ENCODE results near the gene CAMK1D. TPM values are rescaled to one million over a fixed set of nuclear protein-coding genes. Genes with fewer than 3 reads are reported as not detected.

Gene CAMK1D
- total and polyA plus RNA-seq, 9 donors: 1.8 to 11.7 (median 5.5) TPM

DNA sequence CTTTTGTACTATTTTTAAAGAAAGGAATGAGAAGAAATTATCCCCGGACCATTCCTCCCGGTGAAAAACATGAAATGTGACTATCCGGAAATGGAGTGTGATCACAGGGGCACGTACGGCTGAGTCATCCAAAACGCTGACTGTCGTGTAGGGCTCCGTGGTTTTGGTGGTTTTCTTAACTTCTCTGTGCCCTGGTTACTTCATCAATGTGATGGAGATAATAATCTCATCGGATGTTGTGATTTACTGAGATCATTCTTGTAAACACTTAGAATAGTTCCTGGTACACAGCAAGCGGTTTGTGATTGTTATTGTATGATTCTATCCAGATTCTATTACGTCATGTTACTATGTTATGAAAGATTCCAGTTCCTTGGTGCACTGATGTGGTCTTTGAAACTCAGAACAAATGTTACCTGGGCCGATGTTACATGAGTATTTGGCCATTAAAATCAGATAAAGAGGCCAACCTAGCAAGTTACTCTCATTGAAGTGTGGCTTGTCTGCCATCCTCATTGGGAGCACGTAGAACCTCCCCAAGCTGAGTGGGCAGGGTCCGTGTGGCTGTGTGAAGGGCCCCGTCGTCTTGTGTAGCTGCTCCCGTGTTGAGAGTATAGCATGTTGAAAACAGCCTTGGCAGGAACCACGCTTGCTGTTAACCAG is 99.5 kb downstream of the CAMK1D start:
- H3K27me3 ChIP-seq: no peaks in the 10 kb centered on the region
- DNase-seq: peak; percentile 30 to 66 (median 36)
- intact Hi-C loops (cut with DNase I): no loop called here
- TF ChIP-seq EP300 (IDR thresholded peaks at IDR 0.05): no peak
- TF ChIP-seq POLR2A (IDR thresholded peaks at IDR 0.05): peak; percentile 50
- TF ChIP-seq, protein P1, sequence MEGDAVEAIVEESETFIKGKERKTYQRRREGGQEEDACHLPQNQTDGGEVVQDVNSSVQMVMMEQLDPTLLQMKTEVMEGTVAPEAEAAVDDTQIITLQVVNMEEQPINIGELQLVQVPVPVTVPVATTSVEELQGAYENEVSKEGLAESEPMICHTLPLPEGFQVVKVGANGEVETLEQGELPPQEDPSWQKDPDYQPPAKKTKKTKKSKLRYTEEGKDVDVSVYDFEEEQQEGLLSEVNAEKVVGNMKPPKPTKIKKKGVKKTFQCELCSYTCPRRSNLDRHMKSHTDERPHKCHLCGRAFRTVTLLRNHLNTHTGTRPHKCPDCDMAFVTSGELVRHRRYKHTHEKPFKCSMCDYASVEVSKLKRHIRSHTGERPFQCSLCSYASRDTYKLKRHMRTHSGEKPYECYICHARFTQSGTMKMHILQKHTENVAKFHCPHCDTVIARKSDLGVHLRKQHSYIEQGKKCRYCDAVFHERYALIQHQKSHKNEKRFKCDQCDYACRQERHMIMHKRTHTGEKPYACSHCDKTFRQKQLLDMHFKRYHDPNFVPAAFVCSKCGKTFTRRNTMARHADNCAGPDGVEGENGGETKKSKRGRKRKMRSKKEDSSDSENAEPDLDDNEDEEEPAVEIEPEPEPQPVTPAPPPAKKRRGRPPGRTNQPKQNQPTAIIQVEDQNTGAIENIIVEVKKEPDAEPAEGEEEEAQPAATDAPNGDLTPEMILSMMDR (IDR thresholded peaks at IDR 0.05): no peak
- H3K4me1 ChIP-seq (ENCODE audit: insufficient read depth): peaks cover 16% of the 10 kb centered on the region
- H3K36me3 ChIP-seq: no peaks in the 10 kb centered on the region
- no peak overlapping the region for H3K27ac ChIP-seq
- no peak overlapping the region for H3K4me3 ChIP-seq
- no peaks in the 10 kb centered on the region for H3K9me3 ChIP-seq
- 40 to 46% (median 41%) methylated on average over 18 of the region's 18 CpGs for WGBS, 3 donors

DNA sequence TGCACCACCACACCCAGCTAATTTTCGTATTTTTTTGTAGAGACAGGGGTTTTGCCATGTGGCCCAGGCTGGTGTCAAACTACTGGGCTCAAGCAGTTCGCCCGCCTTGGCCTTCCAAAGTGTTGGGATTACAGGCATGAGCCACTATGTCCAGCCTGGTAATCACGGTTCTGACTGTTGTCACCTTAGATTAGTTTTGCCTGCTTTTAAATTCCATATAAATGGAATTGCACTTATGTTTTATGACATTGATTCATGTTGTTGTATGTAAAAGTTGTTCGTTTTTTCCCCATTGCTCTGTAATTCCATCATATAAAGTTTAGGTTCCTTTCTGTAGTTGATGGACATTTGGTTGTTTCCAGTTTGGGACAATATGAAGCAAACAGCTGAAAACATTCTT is 106.0 kb downstream of the CAMK1D start:
- TF ChIP-seq, protein P1 (IDR thresholded peaks at IDR 0.05): no peak
- TF ChIP-seq EP300 (IDR thresholded peaks at IDR 0.05): no peak
- TF ChIP-seq POLR2A (IDR thresholded peaks at IDR 0.05): no peak
- Histone ChIP-seq H3K4me3 (no peak overlapping the region), H3K4me1 (ENCODE audit: insufficient read depth) (peaks cover 1% of the 10 kb centered on the region), H3K9me3 (no peaks in the 10 kb centered on the region), H3K27me3 (no peaks in the 10 kb centered on the region), H3K36me3 (no peaks in the 10 kb centered on the region), H3K27ac (no peak overlapping the region)
- intact Hi-C loops (cut with DNase I): no loop called here
- 92 to 97% (median 97%) methylated on average over 5 of the region's 5 CpGs for WGBS, 3 donors
- DNase-seq: no peak

DNA sequence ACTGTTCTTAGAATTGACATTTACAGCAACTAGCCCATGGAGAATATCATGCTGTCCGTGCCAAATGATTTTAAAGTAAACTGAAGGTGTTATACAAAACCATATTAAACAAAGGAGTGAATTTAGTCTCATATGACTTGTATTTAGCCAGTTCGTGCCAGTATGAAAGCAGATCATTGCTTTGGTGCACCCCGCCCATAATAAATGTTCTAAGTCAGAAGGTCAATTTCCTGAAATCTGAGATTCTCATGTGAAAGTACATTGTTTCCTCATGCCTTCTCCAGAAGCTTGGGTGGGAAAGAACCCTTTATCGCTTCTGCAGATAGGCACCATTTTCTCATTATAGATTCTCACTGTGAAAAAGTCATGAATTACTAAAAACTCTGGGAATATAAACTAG is 106.4 kb downstream of the CAMK1D start:
- H3K27me3 ChIP-seq: no peaks in the 10 kb centered on the region
- TF ChIP-seq EP300 (IDR thresholded peaks at IDR 0.05) (no peak), POLR2A (IDR thresholded peaks at IDR 0.05) (no peak)
- TF ChIP-seq, protein P1 (IDR thresholded peaks at IDR 0.05): no peak
- 54 to 65% (median 58%) methylated on average over 4 of the region's 4 CpGs for WGBS, 3 donors
- DNase-seq: no peak
- H3K4me3 ChIP-seq: no peak overlapping the region
- peaks cover 1% of the 10 kb centered on the region for H3K4me1 ChIP-seq (ENCODE audit: insufficient read depth)
- no peaks in the 10 kb centered on the region for H3K9me3 ChIP-seq
- H3K27ac ChIP-seq: no peak overlapping the region
- intact Hi-C loops (cut with DNase I): no loop called here
- no peaks in the 10 kb centered on the region for H3K36me3 ChIP-seq

DNA sequence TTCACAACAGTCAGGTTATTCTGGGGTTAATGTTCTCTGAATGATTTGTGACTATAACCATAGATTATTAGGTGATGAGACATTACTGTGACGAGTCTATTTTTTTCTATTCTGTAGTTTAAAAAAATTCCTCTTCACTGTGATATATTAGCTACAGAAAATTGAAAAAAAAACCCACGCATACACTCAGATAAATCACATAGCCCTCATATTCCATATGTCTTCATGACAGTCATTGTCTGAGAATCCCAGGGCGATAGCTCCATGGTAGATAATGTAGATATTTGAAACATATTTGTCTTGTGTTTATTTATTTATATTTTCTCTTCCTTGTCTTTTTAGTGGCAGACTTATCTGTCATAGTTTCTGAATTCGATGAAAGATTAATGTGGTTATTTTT is 110.0 kb downstream of the CAMK1D start:
- 69 to 74% (median 72%) methylated on average over 4 of the region's 4 CpGs for WGBS, 3 donors
- no peaks in the 10 kb centered on the region for H3K27me3 ChIP-seq
- peaks cover 1% of the 10 kb centered on the region for H3K4me1 ChIP-seq (ENCODE audit: insufficient read depth)
- no peak for TF ChIP-seq EP300 (IDR thresholded peaks at IDR 0.05)
- TF ChIP-seq, protein P1 (IDR thresholded peaks at IDR 0.05): no peak
- no peak for TF ChIP-seq POLR2A (IDR thresholded peaks at IDR 0.05)
- DNase-seq: no peak
- intact Hi-C loops (cut with DNase I): no loop called here
- H3K27ac ChIP-seq: no peak overlapping the region
- H3K4me3 ChIP-seq: no peak overlapping the region
- no peaks in the 10 kb centered on the region for H3K9me3 ChIP-seq
- H3K36me3 ChIP-seq: no peaks in the 10 kb centered on the region
